Endothelial cell (in vitro differentiated cells): ENCODE measurements around the gene OR10G8. TPM values are rescaled to one million over a fixed set of nuclear protein-coding genes. Genes with fewer than 3 reads are reported as not detected.
"Not testable (repeated sequence)": the region's sequence is repeated elsewhere in the genome, so short reads cannot be mapped to it uniquely, and the experiment has no call there.

Experiments
- DNase-seq: peaks from one replicate; pipeline ENCODE4 v3.0.0; 2021; ENCODE audit warnings: low spot score
- H3K27ac Mint-ChIP-seq: one replicate; pipeline ENCODE4 v1.8.0; 2021; ENCODE audit warnings: mixed read lengths, inconsistent platforms; ENCODE audit not compliant: unreplicated experiment
- H3K27me3 Mint-ChIP-seq: one replicate; pipeline ENCODE4 v1.8.0; 2021; ENCODE audit warnings: mild to moderate bottlenecking, moderate library complexity, mixed read lengths, inconsistent platforms; ENCODE audit not compliant: unreplicated experiment
- H3K36me3 Mint-ChIP-seq: one replicate; pipeline ENCODE4 v1.8.0; 2021; ENCODE audit warnings: mild to moderate bottlenecking, low read depth, mixed read lengths, inconsistent platforms; ENCODE audit not compliant: unreplicated experiment
- H3K4me1 Mint-ChIP-seq: one replicate; pipeline ENCODE4 v1.8.0; 2021; ENCODE audit warnings: mild to moderate bottlenecking, mixed read lengths, inconsistent platforms; ENCODE audit not compliant: unreplicated experiment
- H3K4me3 Mint-ChIP-seq: one replicate; pipeline ENCODE4 v1.8.0; 2021; ENCODE audit warnings: mild to moderate bottlenecking, mixed read lengths, inconsistent platforms; ENCODE audit not compliant: unreplicated experiment
- H3K9me3 Mint-ChIP-seq: one replicate; pipeline ENCODE4 v1.8.0; 2021; ENCODE audit warnings: mixed read lengths, inconsistent platforms; ENCODE audit not compliant: unreplicated experiment
- long read RNA-seq: library from polyadenylated mRNA; unstranded; transcript quantifications from one replicate; pipeline ENCODE4 v2.0.0, GENCODE V29; 2020; ENCODE audit not compliant: unreplicated experiment
- total RNA-seq: library from RNA; stranded (reverse); fragmentation: NEBNext Ultra II Directional; extraction: Animal tissue kit (Norgen Biotek cat#: 25700); gene quantifications from one replicate; pipeline ENCODE4 v1.2.1, GENCODE V29; 2021; ENCODE audit not compliant: unreplicated experiment
- TF ChIP-seq, protein P1 (sequence below): fragments of 200-600 bp; sonication (generic); IDR thresholded peaks from one replicate; pipeline ENCODE4 v1.5.0; 2021; ENCODE audit warnings: antibody characterized with exemption; ENCODE audit not compliant: unreplicated experiment

The OR10G8 gene
- not detected for total RNA-seq
- long read RNA-seq, result 0 reads

GRCh38 chr11:124026498-124026897 lies at the start of gene OR10G8:
OR10G8 (plus strand) TSS chr11:124026798; CDS start chr11:124029623, 2,825 bp downstream.
- H3K27me3 Mint-ChIP-seq, result no peaks in the 10 kb centered on the region
- no peaks in the 10 kb centered on the region for H3K36me3 Mint-ChIP-seq
- no peak for DNase-seq
- peaks cover 3% of the 10 kb centered on the region for H3K4me1 Mint-ChIP-seq
- no peak within 1 kb of the TSS for H3K4me3 Mint-ChIP-seq
- TF ChIP-seq, protein P1, sequence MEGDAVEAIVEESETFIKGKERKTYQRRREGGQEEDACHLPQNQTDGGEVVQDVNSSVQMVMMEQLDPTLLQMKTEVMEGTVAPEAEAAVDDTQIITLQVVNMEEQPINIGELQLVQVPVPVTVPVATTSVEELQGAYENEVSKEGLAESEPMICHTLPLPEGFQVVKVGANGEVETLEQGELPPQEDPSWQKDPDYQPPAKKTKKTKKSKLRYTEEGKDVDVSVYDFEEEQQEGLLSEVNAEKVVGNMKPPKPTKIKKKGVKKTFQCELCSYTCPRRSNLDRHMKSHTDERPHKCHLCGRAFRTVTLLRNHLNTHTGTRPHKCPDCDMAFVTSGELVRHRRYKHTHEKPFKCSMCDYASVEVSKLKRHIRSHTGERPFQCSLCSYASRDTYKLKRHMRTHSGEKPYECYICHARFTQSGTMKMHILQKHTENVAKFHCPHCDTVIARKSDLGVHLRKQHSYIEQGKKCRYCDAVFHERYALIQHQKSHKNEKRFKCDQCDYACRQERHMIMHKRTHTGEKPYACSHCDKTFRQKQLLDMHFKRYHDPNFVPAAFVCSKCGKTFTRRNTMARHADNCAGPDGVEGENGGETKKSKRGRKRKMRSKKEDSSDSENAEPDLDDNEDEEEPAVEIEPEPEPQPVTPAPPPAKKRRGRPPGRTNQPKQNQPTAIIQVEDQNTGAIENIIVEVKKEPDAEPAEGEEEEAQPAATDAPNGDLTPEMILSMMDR, result no peak
- no peaks in the 10 kb centered on the region for H3K9me3 Mint-ChIP-seq
- H3K27ac Mint-ChIP-seq, result no peak within 1 kb of the TSS

GRCh38 chr11:123977731-123978347 lies 48.8 kb upstream of the OR10G8 start, which contains the start of gene OR10S1:
OR10S1 (minus strand) TSS chr11:123977781; CDS start chr11:123977664, 117 bp downstream.
- Mint-ChIP-seq H3K4me1 (peaks cover 8% of the 10 kb centered on the region), H3K27me3 (peaks cover 3% of the 10 kb centered on the region), H3K27ac (no peak within 1 kb of the TSS), H3K9me3 (no peaks in the 10 kb centered on the region), H3K4me3 (no peak within 1 kb of the TSS), H3K36me3 (no peaks in the 10 kb centered on the region)
- no peak for DNase-seq
- TF ChIP-seq, protein P1, result no peak

DNA sequence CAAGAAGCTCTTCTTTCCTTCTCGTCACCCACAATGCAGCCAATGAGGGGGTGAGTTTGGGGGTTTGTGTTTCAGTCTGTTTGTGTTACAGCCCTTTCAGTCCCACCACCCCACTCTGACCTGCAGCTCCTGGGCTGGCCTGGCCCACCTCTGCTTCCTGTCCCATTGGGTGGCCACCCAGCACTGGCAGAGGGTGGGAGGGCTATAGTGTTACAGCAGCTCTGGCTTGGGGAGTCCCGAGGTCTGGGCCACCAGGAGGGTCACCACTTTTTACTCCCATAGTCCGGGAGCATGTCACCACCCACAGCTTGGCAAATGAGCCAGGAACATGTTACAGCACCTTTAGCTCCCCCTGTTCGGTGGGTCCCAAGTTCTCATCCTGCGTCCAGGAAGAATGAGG lies 47.3 kb upstream of the OR10G8 start:
- no peak overlapping the region for H3K27ac Mint-ChIP-seq
- H3K36me3 Mint-ChIP-seq, result no peaks in the 10 kb centered on the region
- no peak for DNase-seq
- H3K4me1 Mint-ChIP-seq, result no peaks in the 10 kb centered on the region
- TF ChIP-seq, protein P1, result no peak
- peaks cover 3% of the 10 kb centered on the region for H3K27me3 Mint-ChIP-seq
- no peaks in the 10 kb centered on the region for H3K9me3 Mint-ChIP-seq
- H3K4me3 Mint-ChIP-seq, result no peak overlapping the region

- no peak for DNase-seq
- H3K9me3 Mint-ChIP-seq, result no peaks in the 10 kb centered on the region
- TF ChIP-seq, protein P1, result no peak
- no peaks in the 10 kb centered on the region for H3K4me1 Mint-ChIP-seq
- H3K27ac Mint-ChIP-seq, result no peak within 1 kb of the TSS
- H3K36me3 Mint-ChIP-seq, result no peaks in the 10 kb centered on the region
- no peaks in the 10 kb centered on the region for H3K27me3 Mint-ChIP-seq
- no peak within 1 kb of the TSS for H3K4me3 Mint-ChIP-seq
Measured at GRCh38 chr11:123995119-123995518, 31.5 kb upstream of the OR10G8 start, which contains the start of gene OR10G6. OR10G6 (minus strand) TSS chr11:123995161; CDS start chr11:123995161, 0 bp downstream.

- H3K36me3 Mint-ChIP-seq, result no peaks in the 10 kb centered on the region
- no peak within 1 kb of the TSS for H3K27ac Mint-ChIP-seq
- DNase-seq, result no peak
- TF ChIP-seq, protein P1, result no peak
- no peaks in the 10 kb centered on the region for H3K27me3 Mint-ChIP-seq
- peaks cover 3% of the 10 kb centered on the region for H3K4me1 Mint-ChIP-seq
- H3K9me3 Mint-ChIP-seq, result no peaks in the 10 kb centered on the region
- H3K4me3 Mint-ChIP-seq, result no peak within 1 kb of the TSS
Measured at GRCh38 chr11:124012697-124013096, 13.9 kb upstream of the OR10G8 start, which contains the start of gene OR10G4. OR10G4 (plus strand) TSS chr11:124012997; CDS start chr11:124015575, 2,578 bp downstream.

DNA sequence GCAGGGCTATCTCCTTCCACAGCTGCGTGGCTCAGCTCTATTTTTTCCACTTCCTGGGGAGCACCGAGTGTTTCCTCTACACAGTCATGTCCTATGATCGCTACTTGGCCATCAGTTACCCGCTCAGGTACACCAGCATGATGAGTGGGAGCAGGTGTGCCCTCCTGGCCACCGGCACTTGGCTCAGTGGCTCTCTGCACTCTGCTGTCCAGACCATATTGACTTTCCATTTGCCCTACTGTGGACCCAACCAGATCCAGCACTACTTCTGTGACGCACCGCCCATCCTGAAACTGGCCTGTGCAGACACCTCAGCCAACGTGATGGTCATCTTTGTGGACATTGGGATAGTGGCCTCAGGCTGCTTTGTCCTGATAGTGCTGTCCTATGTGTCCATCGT lies 10.8 kb upstream of the OR10G8 start:
- H3K36me3 Mint-ChIP-seq, H3K27me3 Mint-ChIP-seq, H3K4me3 Mint-ChIP-seq, H3K9me3 Mint-ChIP-seq, H3K4me1 Mint-ChIP-seq, DNase-seq, H3K27ac Mint-ChIP-seq: not testable (repeated sequence)
